C4-2B (cell line): ENCODE data around the gene DHX16.

Source experiments
- H3K27ac ChIP-seq: fragments of 450-650 bp; 2 replicates; pipeline ENCODE4 v1.5.1; 2017
- CTCF ChIP-seq: fragments of 450-650 bp; conservative IDR thresholded peaks from 2 replicates; pipeline ENCODE4 v1.5.1; 2017; ENCODE audit warnings: mild to moderate bottlenecking
- ZFX ChIP-seq: fragments of 450-650 bp; IDR thresholded peaks from 2 replicates; pipeline ENCODE4 v1.6.1; 2017

Gene DHX16

GRCh38 chr6:30626484-30627366 is 46.1 kb downstream of the DHX16 start, which contains the start of gene ATAT1:
TSS of gene ATAT1 (plus strand) at chr6:30626874.
- no peak; the same call in 1 of the 2 replicates for TF ChIP-seq CTCF
- TF ChIP-seq ZFX, result peak; percentile 38; the same call in 1 of the 2 replicates
- peak within 1 kb of the TSS; percentile 76 for H3K27ac ChIP-seq

GRCh38 chr6:30625511-30625910 is 47.3 kb downstream of the DHX16 start:
- H3K27ac ChIP-seq, result no peak overlapping the region
- TF ChIP-seq ZFX, result no peak
- no peak for TF ChIP-seq CTCF

GRCh38 chr6:30619561-30619960 is 53.2 kb downstream of the DHX16 start:
- TF ChIP-seq ZFX (no peak), CTCF (no peak)
- no peak overlapping the region for H3K27ac ChIP-seq

- peak overlapping the region; percentile 87 for H3K27ac ChIP-seq
- TF ChIP-seq ZFX, result no peak
- TF ChIP-seq CTCF, result no peak
Observed at GRCh38 chr6:30618270-30618797, 54.5 kb downstream of the DHX16 start.

GRCh38 chr6:30617565-30618269 is 55.1 kb downstream of the DHX16 start, which contains the start of gene MRPS18B:
TSS of gene MRPS18B (plus strand) at chr6:30617840. CDS start at chr6:30617866, 26 bp downstream.
- no peak for TF ChIP-seq ZFX
- TF ChIP-seq CTCF, result no peak
- H3K27ac ChIP-seq, result peak within 1 kb of the TSS; percentile 87

- TF ChIP-seq ZFX (no peak), CTCF (no peak)
- H3K27ac ChIP-seq, result peak within 1 kb of the TSS; percentile 87
Observed at GRCh38 chr6:30616811-30617564, 55.8 kb downstream of the DHX16 start, which contains the start of gene PPP1R10. TSS of gene PPP1R10 (minus strand) at chr6:30617243. CDS start at chr6:30609944, 7,299 bp downstream.
